Measurements from ENCODE around the gene RFX2. TPM values are rescaled to one million over a fixed set of nuclear protein-coding genes. Genes with fewer than 3 reads are reported as not detected.

The RFX2 gene
- total and polyA plus RNA-seq, 9 of the 15 experiments (the other 6 are each of a cell fraction or from before 2014, with no cell fraction given) = 3.6 to 18.7 (median 8.7) TPM

GRCh38 chr19:5953030-5953589, 157.2 kb downstream of the RFX2 start (continued):
- TF ChIP-seq MGA (IDR thresholded peaks at IDR 0.05) = peak; percentile 66
- no peak for TF ChIP-seq NFYB (IDR thresholded peaks at IDR 0.05; ENCODE audit: extremely low read depth, insufficient read length)
- TF ChIP-seq THRB (CRISPR knock-in tag; conservative IDR thresholded peaks at IDR 0.05) = 0 out of 2 replicates have a peak, but pooled peaks have one; percentile 25
- no peak for TF ChIP-seq PPARD (CRISPR knock-in tag; IDR thresholded peaks at IDR 0.05)
- TF ChIP-seq ZNF592 (IDR thresholded peaks at IDR 0.05) = peak; percentile 24; the same call in 1 of the 2 replicates
- TF ChIP-seq IRF9 (tag; IDR thresholded peaks at IDR 0.05) = peak; percentile 29; the same call in 1 of the 2 replicates
- TF ChIP-seq MEIS2 (IDR thresholded peaks at IDR 0.05; ENCODE audit: partially characterized antibody) = peak; percentile 82
